HG03097 (cell line): ENCODE results near the gene DNPH1.

Source experiments
- ATAC-seq: cut with Tn5 transposase; IDR thresholded peaks from one replicate; pipeline ENCODE4 v1.9.1; 2021; ENCODE audit not compliant: unreplicated experiment, low FRiP score

DNPH1 gene

DNA sequence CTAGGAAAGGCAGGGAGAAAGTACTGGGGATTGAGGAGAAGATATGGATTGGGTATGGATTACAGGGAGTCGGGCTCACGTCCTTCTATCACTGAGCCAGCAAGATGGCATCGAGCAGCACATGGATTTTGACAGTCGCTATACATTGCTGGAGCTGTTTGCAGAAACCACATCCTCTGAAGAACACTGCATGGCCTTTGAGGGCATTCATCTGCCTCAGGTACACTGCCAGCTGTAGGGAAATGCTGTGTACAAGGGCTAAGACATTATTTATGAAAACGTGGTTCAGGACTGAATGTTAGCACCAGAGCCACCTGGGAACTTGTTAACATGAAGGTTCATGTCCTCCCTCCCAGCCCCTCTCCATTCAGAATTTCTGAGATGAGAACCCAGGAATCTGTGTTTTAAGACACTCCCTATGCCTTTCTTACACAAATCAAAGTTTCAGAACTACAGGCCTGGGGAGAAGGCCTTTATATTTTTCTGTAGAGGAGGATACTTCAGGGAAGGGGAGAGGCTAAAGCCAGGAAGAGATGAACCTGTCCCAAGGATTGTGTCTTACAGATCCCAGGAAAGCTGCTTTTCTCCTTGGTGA lies 43.8 kb downstream of the DNPH1 start:
- no peak for ATAC-seq

DNA sequence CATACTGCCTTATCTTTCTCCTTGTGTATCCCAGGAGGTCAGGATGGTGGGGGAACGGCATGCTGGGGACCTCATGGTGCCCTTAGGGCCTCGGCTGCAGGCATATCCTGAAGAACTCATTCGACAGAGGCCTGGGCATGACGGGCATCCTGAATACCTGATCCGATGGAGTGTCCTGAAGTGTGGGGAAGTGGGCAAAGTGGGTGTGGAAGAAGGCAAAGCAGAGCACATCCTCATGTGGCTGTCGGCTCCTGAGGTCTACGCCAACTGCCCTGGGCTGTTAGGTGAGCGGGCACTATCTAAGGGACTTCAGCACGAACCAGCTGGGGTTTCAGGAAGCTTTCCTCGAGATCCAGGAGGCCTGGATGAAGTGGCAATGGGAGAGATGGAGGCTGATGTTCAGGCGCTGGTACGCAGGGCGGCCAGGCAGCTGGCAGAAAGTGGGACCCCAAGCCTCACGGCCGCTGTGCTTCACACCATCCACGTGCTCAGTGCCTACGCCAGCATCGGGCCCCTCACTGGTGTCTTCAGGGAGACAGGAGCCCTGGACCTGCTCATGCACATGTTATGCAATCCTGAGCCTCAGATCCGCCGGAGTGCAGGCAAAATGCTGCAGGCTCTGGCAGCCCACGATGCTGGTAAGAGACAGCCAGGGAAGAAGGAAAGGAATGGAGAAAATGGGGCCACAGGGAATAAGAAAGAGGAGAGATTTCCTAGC lies 44.9 kb downstream of the DNPH1 start:
- ATAC-seq, result no peak

DNA sequence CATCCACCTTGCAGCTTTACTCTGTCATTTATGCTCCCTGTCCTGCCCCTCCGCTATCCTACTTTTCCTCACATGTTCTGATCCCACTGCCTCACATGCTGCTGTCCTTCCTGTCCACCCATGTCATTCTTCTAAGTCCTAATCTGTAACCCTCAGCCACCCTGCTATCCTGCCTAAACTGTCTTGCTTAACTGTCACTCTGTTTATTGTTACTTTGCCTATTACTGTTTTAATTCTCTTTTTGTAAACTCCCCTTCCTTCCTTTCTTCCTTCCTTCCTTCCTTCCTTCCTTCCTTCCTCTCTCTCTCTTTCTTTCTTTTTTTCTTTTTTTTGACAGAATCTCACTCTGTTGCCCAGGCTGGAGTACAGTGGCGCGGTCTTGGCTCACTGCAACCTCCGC lies 45.8 kb downstream of the DNPH1 start:
- no peak for ATAC-seq

DNA sequence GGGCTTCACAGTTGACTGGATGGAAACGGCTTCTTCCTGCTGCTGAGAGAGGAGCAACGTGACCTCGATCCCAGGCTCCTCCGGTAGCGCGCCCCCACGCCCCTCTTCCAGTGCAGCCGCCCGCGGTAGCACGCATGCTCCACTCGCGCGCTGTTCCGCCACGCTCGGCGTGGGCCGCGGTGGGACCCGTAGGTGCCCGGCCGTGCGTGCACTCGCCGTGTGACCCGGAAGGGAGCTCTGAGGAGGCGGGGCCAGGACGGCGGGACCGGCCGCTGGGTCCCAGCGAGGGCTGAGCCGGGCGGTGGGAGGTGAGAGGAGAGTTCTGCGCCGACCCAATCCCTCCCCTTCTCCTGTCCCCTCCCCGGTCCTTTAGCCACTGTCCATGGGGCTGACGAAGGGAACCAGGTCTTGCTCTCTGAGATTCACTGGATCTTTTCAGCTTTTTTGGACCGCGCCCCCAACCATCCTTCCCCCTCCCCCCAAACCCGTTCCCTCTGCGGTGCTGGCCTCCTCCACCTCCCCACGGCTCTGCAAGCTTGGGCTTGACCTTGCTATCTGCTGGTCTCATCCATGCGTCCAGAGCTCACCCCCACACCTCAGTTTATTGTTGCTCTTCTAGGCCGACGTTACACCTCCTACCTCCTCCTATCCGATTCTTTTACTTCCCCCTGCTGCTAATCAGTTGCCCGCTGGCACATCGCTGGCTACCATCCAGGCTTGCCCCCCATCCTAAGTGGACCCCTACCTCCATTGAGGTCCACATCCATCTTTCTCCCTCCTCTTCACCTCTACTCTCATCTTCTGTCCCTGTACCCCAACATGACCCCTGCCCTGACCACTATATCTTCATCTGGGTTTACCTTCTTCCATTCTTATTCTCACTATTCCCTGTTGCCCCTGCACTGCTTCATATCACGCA lies 47.1 kb downstream of the DNPH1 start, which contains the start of gene CUL9:
CUL9 (plus strand) TSS at position 255 of the 919 bp plus-strand sequence. CDS start 2,115 bp downstream, outside the sequence.
- ATAC-seq, result peak; percentile 62

DNA sequence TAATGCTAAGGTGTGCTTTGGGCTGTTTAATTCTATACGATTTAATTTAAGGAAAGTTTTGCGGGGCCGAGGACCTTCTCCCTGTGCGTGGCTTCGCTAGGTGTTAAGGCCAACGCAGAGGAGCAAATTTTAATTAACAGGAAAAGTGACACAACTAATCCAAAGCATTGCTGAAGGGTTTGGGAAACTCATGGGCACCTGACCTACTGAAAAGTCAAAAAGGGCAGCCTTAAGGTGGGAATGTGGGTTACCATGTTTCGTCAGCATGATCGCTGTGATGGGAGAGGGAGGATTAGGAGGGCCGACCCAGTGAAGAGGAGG lies 47.7 kb downstream of the DNPH1 start:
- no peak for ATAC-seq

DNA sequence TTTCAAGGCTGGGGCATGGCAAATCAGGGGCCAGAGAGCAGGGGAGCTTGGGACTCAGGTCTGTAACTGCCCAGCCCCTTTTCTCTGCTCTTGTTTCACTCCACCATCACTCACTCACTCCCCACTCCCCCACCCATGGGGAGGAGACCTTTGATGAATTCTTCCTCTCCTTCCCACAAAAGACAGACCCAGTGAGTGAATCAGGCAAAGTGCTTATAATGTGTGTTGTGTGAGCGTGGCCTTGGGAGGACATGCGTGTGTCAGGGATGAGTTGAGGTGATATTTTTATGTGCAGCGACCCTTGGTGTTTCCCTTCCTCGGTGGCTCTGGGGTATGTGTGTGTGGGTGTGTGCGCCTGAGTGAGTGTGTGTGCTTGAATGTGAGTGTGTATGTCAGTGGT lies 48.3 kb downstream of the DNPH1 start:
- ATAC-seq, result no peak

DNA sequence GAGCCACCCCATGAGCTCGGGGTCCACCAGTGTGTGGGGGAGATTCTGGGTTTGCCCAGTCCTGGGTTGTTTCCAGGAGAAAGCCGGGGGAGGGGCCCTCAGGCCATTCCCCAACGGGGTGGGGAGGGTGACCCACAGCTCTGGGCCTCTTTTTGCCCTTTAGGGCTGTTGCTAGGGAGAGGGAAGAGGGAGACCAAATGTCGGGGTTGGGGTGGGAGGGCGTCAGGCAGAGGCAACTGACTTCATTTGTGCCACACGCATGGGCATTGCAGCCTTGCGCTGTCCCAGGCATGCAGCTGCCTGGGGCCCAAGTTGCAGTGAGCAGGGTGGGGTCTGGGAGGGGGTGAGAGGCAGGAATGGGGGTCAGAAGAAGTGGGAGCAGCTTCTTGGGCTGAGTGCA lies 49.2 kb downstream of the DNPH1 start:
- ATAC-seq, result no peak

DNA sequence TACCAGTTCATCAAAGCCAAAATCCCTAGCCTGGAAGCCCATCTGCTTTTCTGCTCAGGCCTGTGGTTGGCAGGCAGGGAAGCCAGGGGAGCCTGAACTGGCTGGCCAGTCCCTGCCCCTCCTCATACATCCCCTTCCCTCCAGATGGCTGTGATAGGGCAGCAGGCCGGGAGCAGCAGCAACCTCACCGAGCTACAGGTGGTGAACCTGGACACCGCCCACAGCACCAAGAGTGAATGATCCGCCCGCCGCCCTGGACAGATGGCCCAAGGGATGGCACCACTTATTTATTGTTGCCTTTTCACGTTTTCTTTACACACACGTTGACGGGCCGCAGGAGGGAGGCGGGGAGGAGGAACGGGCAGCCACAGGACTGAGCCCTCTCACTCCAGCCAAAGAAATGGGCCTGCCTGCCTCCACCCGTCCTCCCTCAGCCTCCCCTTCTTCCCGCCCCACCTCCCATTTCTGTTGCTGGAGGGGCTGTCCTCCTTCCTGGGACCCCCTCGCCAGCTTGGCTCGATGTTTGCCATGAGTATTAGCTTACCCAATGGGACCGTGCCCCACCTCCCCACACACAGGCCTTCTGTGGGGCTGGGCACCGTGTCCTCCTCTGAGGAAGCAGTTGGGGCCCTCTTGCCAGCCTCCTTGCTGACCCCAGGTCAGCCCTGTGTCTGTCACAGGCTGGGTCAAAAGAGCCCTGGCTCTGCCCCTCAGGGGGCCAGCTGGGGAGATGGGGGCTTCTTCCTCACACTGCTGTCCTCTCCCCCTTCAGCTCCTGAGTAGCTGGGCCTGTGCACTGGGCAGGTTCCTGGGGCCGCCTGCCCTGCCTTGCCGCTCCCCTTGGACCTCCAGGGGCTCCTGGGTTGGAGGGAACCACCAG lies 50.1 kb downstream of the DNPH1 start:
- ATAC-seq, result no peak

DNA sequence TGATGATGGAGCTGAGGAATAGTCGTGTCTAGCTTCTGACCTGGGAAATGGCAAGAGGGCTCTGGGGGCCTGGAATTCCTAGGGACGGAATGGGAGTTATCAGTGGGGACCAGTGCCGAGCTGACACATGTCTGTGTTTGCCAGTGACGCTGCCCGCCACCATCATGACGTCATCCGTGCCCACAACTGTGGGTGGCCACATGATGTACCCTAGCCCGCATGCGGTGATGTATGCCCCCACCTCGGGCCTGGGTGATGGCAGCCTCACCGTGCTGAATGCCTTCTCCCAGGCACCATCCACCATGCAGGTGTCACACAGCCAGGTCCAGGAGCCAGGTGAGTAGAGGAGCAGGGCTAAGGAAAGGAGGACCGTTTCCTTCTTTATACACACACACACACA lies 51.1 kb downstream of the DNPH1 start:
- no peak for ATAC-seq

DNA sequence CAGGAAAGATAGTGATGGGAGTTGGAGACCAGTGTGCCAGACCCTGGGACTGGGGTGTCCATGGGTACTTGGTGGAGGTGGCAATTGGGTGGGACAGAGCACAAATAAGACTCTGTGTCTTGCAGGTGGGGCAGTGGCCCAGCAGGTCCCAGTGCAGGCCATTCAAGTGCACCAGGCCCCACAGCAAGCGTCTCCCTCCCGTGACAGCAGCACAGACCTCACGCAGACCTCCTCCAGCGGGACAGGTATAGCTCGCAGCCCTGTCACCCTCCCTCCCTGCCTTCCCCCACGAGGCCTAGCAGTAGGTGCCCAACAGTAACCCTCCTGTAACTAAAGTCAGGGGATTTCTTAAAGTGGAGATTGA lies 52.9 kb downstream of the DNPH1 start:
- no peak for ATAC-seq

DNA sequence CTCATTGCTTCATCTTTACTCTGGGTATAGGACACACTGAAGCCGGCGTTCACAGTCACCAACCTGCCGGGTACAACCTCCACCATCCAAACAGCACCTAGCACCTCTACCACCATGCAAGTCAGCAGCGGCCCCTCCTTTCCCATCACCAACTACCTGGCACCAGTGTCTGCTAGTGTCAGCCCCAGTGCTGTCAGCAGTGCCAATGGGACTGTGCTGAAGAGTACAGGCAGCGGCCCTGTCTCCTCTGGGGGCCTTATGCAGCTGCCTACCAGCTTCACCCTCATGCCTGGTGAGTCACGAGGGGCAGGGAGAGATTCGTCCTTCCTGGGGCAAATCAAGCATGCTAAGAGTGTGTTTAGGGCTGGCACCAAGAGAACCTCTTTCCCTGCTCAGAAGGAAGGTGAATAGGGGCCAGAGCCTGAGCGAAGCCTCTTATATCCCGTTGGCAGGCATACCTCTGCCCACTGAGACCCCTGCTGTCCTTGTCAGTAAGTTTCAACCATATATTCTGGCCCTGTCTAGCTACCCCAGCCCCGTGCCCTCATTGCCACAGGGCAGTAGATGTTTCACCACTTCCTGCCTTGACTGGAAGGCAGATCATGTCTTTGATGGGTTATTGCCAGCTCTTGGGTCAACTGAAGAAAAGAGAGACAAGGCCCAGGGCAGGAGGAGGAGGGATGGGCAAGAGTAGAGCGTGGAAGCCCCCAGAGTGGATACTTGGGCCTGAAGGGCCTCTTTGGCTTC lies 53.4 kb downstream of the DNPH1 start:
- no peak for ATAC-seq
